K562 (cell line): ENCODE data around the gene PHAX. TPM values are rescaled to one million over a fixed set of nuclear protein-coding genes. Genes with fewer than 3 reads are reported as not detected.

ENCODE experiments used
- ATAC-seq: fragments of 200-7000 bp; cut with Tn5 transposase; 3 replicates; pipeline ENCODE4 v1.9.1; 2020; ENCODE audit warnings: moderate library complexity
- BruUV-seq: library from RNA; stranded (reverse); fragments of 400-500 nt; replicated peaks from 2 replicates; lab custom pipeline; 2021; lab: Mats Ljungman, UMichigan
- CTCF ChIA-PET: fragments of 300-600 bp; formaldehyde crosslinking; extraction: SDS; loops from one replicate; lab custom pipeline; 2021; ENCODE audit warnings: low intra/inter-chr PET ratio; lab: Yijun Ruan, JAX
- POLR2A ChIA-PET: fragments of 300-600, 350-650 bp; sonication (Branson Sonifier 250); formaldehyde crosslinking; extraction: SDS; loops from one replicate; lab custom pipeline; 2021; ENCODE audit warnings: antibody characterized with exemption, inconsistent platforms; lab: Yijun Ruan, JAX
- DNase-seq, 4 experiments: peaks; one replicate each; pipeline versions ENCODE4 v3.0.0 to v3.0.0-alpha.2; 2011 to 2018; ENCODE audit warnings: low spot score in 3 of 4, mixed read lengths in 3 of 4; ENCODE audit errors: extremely low read depth in 1 of 4
- FAIRE-seq: peaks from 2 replicates; lab custom pipeline; 2011; peaks lifted over from hg19 to GRCh38; lab: Jason Lieb, UNC
- H2AFZ ChIP-seq: 2 replicates; pipeline ENCODE4 v1.6.0; 2011; ENCODE audit warnings: low read depth, low read length, control low read depth, inconsistent platforms
- H3K27ac ChIP-seq: fragments of 200-600 bp; 3 replicates; pipeline ENCODE4 v1.8.0; 2011; ENCODE audit warnings: low read depth, mild to moderate bottlenecking, control low read depth, inconsistent platforms, low read length, moderate library complexity, mixed read lengths; ENCODE audit errors: extremely low read depth
- H3K27me3 ChIP-seq, 2 experiments: fragments of 300-600 bp in 1 of 2; 2 replicates in 1 of 2; 3 replicates in 1 of 2; pipeline versions ENCODE4 v1.6.0 to v1.8.0; 2011; ENCODE audit warnings: inconsistent platforms in 2 of 2, low read length in 2 of 2, mild to moderate bottlenecking in 1 of 2, mixed read lengths in 1 of 2, moderate library complexity in 1 of 2; ENCODE audit not compliant: control insufficient read depth in 2 of 2, insufficient read depth in 2 of 2
- H3K36me3 ChIP-seq: fragments of 300-600 bp; 3 replicates; pipeline ENCODE4 v1.8.0; 2011; ENCODE audit warnings: mild to moderate bottlenecking, low read length, inconsistent platforms; ENCODE audit not compliant: control insufficient read depth, insufficient read depth
- H3K4me1 ChIP-seq, 2 experiments: fragments of 200-600 bp in 1 of 2; replicated peaks in 1 of 2; 2 replicates in 1 of 2; 3 replicates in 1 of 2; pipeline versions ENCODE4 v1.5.1 to v1.8.0; 2011; ENCODE audit warnings: inconsistent platforms in 2 of 2, low read length in 2 of 2, mild to moderate bottlenecking in 1 of 2, mixed read lengths in 1 of 2, moderate library complexity in 1 of 2; ENCODE audit not compliant: control insufficient read depth in 2 of 2, insufficient read depth in 2 of 2
- H3K4me2 ChIP-seq: 2 replicates; pipeline ENCODE4 v1.6.1; 2011; ENCODE audit warnings: low read length, control low read depth, inconsistent platforms, mixed read lengths; ENCODE audit not compliant: insufficient read depth
- H3K4me3 ChIP-seq: fragments of 200-600 bp; sonication (generic), shearing (Covaris generic); 2 replicates; pipeline ENCODE4 v1.5.1; 2016; ENCODE audit warnings: control low read depth, inconsistent platforms
- H3K79me2 ChIP-seq: fragments of 200-600 bp; 3 replicates; pipeline ENCODE4 v1.8.0; 2011; ENCODE audit warnings: low read length, inconsistent platforms; ENCODE audit not compliant: control insufficient read depth, insufficient read depth
- H3K9ac ChIP-seq, 2 experiments: 2 replicates each; pipeline versions ENCODE4 v1.6.0 to v1.6.1; 2011; ENCODE audit warnings: low read depth in 2 of 2, low read length in 2 of 2, control low read depth in 1 of 2, inconsistent platforms in 1 of 2, mild to moderate bottlenecking in 1 of 2, mixed read lengths in 1 of 2; ENCODE audit not compliant: insufficient read depth in 1 of 2
- H3K9me1 ChIP-seq: one replicate; pipeline ENCODE4 v1.6.0; 2011; ENCODE audit warnings: inconsistent platforms, mild to moderate bottlenecking, low read length, moderate library complexity; ENCODE audit not compliant: control insufficient read depth, insufficient read depth
- H3K9me3 ChIP-seq: replicated peaks from 2 replicates; pipeline ENCODE4 v1.5.1; 2011; ENCODE audit warnings: low read depth, low read length, inconsistent platforms; ENCODE audit not compliant: control insufficient read depth, insufficient read depth
- H4K20me1 ChIP-seq: replicated peaks from 2 replicates; pipeline ENCODE4 v1.6.1; 2011; ENCODE audit warnings: low read length, inconsistent platforms, mixed read lengths; ENCODE audit not compliant: control insufficient read depth, insufficient read depth
- CREB1 ChIP-seq, 2 experiments: sonication (generic) in 1 of 2; formaldehyde crosslinking in 1 of 2; IDR thresholded peaks; 2 replicates each; pipeline versions ENCODE4 v1.6.1 to v1.8.0; 2012 to 2022; ENCODE audit warnings: inconsistent platforms in 1 of 2, mild to moderate bottlenecking in 1 of 2, missing genetic modification reagents in 1 of 2, moderate library complexity in 1 of 2
- HIVEP1 ChIP-seq: fragments of 250-450 bp; sonication (Bioruptor Pico); IDR thresholded peaks from 2 replicates; pipeline ENCODE4 v1.4.0; 2020; ENCODE audit warnings: mild to moderate bottlenecking
- NFYB ChIP-seq: IDR thresholded peaks from 2 replicates; pipeline ENCODE4 v1.6.1; 2011; ENCODE audit warnings: mild to moderate bottlenecking, moderate library complexity; ENCODE audit not compliant: insufficient read length; ENCODE audit errors: extremely low read depth
- POU5F1 ChIP-seq: fragments of 150-350 bp; IDR thresholded peaks from 2 replicates; pipeline ENCODE4 v1.6.1; 2014; ENCODE audit warnings: borderline replicate concordance, low read length, low read depth, mild to moderate bottlenecking; ENCODE audit not compliant: partially characterized antibody
- PRPF4 ChIP-seq: fragments of 200-400 bp; formaldehyde crosslinking; IDR thresholded peaks from one replicate; pipeline ENCODE4 v1.6.1; 2017; ENCODE audit warnings: low read length, low read depth, mild to moderate bottlenecking; ENCODE audit not compliant: insufficient read depth, poor library complexity, severe bottlenecking
- RAD51 ChIP-seq: fragments of 450-650 bp; IDR thresholded peaks from 2 replicates; pipeline ENCODE4 v1.7.1; 2016; ENCODE audit warnings: low read depth, mild to moderate bottlenecking, borderline replicate concordance
- SIN3B ChIP-seq: fragments of 450-650 bp; IDR thresholded peaks from 2 replicates; pipeline ENCODE4 v1.6.1; 2017; ENCODE audit warnings: low read depth, mild to moderate bottlenecking, moderate library complexity
- XRCC3 ChIP-seq: fragments of 450-650 bp; IDR thresholded peaks from 2 replicates; pipeline ENCODE4 v1.6.1; 2017; ENCODE audit warnings: mild to moderate bottlenecking, moderate library complexity
- WGBS: fragments of 100-300 bp; shearing (Covaris generic); methylation state at CpG from one replicate; pipeline ENCODE4 v1.1.6; 2016; ENCODE audit warnings: low coverage, mixed read lengths; ENCODE audit not compliant: insufficient coverage; ENCODE audit errors: missing lambda C conversion rate; 5-methylcytosine and 5-hydroxymethylcytosine counted together
- in situ Hi-C: fragments of 300-500 bp; cut with MboI; formaldehyde crosslinking; loops from 4 replicates; pipeline ENCODE4 v1.15.0; 2018; ENCODE audit warnings: inconsistent platforms, mixed read lengths
- intact Hi-C: fragments of 100-400 bp; cut with micrococcal nuclease; formaldehyde crosslinking; loops from 2 replicates; pipeline ENCODE4 v1.14.2; 2022
- polyA plus RNA-seq, 8 experiments: library from polyadenylated mRNA; depleted of rRNA in 4 of 8; stranded (reverse) in 5 of 8; unstranded in 3 of 8; fragments of >200 nt; fragmentation: Nextera tagmentation in 2 of 8; fragmentation: Illumina TruSeq in 1 of 8; extraction: Ambion mirVana in 2 of 8; extraction: Trizol in 1 of 8; gene quantifications; 2 replicates each; pipeline versions ENCODE4 v1.2.1 to v1.2.3, GENCODE V29; 2011 to 2014; ENCODE audit warnings: inconsistent platforms in 1 of 8, missing spikeins in 1 of 8
- total RNA-seq, 7 experiments: library from RNA; depleted of rRNA in 6 of 7; stranded (reverse); fragments of >200 nt in 6 of 7; fragmentation: Illumina TruSeq in 2 of 7; extraction: Trizol in 2 of 7; gene quantifications; 2 replicates each; pipeline versions ENCODE4 v1.2.1 to v1.2.3, GENCODE V29; 2011 to 2021; ENCODE audit warnings: low replicate concordance in 1 of 7
- TF ChIP-seq, protein P1 (sequence below): fragments of 450-650 bp; IDR thresholded peaks from 2 replicates; pipeline ENCODE4 v1.6.1; 2016; ENCODE audit warnings: missing biosample characterization, missing genetic modification characterization
- TF ChIP-seq, protein P2 (sequence below): sonication (generic); formaldehyde crosslinking; IDR thresholded peaks from 2 replicates; pipeline ENCODE4 v1.8.1; 2023; ENCODE audit warnings: mild to moderate bottlenecking, missing genetic modification reagents

Gene PHAX
- total and polyA plus RNA-seq, 9 of the 15 experiments (the other 6 are each of a cell fraction or from before 2014, with no cell fraction given) = 20.2 to 59.8 (median 43.5) TPM

DNA sequence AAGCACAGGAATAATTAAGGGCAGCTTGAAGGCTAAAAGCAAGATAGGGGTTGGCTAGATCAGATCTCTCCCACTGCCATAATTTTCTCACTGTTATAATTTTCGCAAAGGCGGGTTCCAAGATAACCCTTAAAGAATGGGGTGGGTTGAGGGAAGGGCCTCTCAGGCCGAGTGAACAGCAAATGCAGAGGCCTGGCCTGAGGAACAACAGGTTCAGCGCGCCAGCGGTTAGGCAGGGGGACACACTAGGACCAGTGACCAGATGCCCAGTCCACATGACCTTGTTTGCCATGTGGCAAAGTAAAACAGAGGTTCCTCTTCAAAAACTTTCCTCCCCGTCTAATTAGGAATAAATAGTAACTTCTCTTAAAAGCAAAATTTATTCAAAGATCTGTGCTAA is 1.2 kb upstream of the PHAX start:
- CTCF ChIA-PET = interaction anchor here (0.7 kb wide), 1 partner anchor 181 kb away, joined by 3 read pairs; no protein-coding TSS in a partner anchor
- Histone ChIP-seq H3K9me3 (peaks cover 6% of the 10 kb centered on the region), H3K4me2 (no peak overlapping the region), H3K36me3 (peaks cover 20% of the 10 kb centered on the region), H3K79me2 (peaks cover 33% of the 10 kb centered on the region), H3K9ac (no peak overlapping the region), H4K20me1 (peaks cover 4% of the 10 kb centered on the region; the same call in 1 of the 2 replicates), H3K4me1 (peaks cover 5 to 30% of the 10 kb centered on the region in 2 experiments; a peak in 3 of 5 replicates), H3K27ac (no peak overlapping the region), H3K4me3 (no peak overlapping the region), H2AFZ (no peak overlapping the region; the same call in 1 of the 2 replicates), H3K9me1 (no peaks in the 10 kb centered on the region), H3K27me3 (peaks cover 6 to 15% of the 10 kb centered on the region in 2 experiments; a peak in 4 of 5 replicates)
- in situ Hi-C loops = no loop called here
- TF ChIP-seq HIVEP1 (CRISPR knock-in tag) (no peak), XRCC3 (no peak), PRPF4 (no peak), SIN3B (no peak), NFYB (no peak), CREB1 (IDR thresholded peaks at IDR 0.05) (no peak), CREB1 (CRISPR knock-in tag; IDR thresholded peaks at IDR 0.05) (no peak), POU5F1 (no peak), RAD51 (no peak)
- TF ChIP-seq, protein P1, sequence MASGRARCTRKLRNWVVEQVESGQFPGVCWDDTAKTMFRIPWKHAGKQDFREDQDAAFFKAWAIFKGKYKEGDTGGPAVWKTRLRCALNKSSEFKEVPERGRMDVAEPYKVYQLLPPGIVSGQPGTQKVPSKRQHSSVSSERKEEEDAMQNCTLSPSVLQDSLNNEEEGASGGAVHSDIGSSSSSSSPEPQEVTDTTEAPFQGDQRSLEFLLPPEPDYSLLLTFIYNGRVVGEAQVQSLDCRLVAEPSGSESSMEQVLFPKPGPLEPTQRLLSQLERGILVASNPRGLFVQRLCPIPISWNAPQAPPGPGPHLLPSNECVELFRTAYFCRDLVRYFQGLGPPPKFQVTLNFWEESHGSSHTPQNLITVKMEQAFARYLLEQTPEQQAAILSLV = no peak
- TF ChIP-seq, protein P2, sequence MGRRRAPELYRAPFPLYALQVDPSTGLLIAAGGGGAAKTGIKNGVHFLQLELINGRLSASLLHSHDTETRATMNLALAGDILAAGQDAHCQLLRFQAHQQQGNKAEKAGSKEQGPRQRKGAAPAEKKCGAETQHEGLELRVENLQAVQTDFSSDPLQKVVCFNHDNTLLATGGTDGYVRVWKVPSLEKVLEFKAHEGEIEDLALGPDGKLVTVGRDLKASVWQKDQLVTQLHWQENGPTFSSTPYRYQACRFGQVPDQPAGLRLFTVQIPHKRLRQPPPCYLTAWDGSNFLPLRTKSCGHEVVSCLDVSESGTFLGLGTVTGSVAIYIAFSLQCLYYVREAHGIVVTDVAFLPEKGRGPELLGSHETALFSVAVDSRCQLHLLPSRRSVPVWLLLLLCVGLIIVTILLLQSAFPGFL (CRISPR knock-in tag) = no peak
- POLR2A ChIA-PET = no interaction called here
- ATAC-seq (no peak), DNase-seq (no peak), FAIRE-seq (no peak)
- 76% methylated on average over 7 of the region's 7 CpGs for WGBS
- BruUV-seq = no TSS peak
- intact Hi-C loops = no loop called here
